Hematopoietic multipotent progenitor cell treated with erythropoietin and hydrocortisone succinate and interleukin-3 and kit ligand, for 8 days (in vitro differentiated cells): Measurements from ENCODE around the gene TSPAN4.

Experiments used
- DNase-seq: peaks from one replicate; pipeline ENCODE4 v3.0.0-alpha.2; 2015

The TSPAN4 gene

DNA sequence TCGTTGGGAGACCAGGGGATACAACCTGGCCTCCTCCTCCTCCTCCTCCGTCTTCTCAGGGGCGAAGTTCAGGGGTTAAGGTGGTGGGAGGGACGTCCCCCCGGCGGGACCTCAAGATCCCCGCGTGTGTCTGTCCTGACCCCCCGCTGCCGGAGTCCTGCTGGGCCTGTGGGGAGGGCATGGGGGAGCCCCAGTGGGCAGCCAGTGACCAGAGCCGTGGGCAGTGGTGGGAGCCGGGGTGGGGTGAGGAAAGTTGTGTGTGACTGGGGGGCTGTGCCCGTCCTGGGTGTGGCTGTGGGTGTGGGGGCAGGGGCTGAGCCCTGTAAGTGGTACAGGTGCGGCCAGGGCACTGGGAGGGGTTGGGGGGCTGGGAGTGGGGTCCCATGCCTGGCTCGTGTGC is 10.1 kb downstream of the TSPAN4 start:
- DNase-seq = no peak

DNA sequence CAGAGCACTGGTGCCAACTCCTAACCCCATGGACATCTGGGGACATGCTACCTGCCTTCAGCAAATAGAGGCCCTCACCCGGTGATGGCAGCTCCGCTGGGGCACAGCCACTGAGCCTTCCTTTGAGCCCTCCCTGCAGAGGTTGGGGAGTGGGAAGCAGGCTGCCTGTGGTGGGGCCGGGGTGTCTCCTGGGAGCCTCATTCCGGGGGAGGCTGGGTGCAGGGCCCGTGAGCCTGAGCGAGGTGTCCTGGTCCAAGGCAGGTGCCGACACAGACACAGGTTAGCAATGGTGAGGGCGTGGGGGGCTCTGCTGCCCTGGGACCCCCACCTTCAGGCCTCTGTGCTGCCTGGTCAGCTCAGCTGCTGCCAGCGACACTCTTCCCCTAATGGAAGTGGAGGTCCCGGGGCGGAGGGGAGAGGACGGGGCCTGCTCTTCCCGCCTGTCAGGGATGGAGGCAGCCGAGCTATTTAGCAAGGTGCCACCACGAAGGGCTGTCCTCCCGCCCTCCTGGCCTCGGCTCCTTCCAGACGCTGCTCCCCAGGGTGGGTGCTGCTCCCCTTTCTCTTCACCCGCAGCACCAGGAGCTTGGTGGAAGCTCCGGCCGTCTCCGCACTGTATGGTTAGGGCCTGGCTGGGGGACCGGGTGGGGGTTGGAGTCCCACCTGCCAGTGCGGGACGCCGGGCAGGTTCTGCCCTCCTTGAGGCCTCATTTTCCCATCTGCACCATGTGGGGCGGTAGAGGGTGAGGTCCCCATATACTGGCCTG is 11.2 kb downstream of the TSPAN4 start:
- no peak for DNase-seq

DNA sequence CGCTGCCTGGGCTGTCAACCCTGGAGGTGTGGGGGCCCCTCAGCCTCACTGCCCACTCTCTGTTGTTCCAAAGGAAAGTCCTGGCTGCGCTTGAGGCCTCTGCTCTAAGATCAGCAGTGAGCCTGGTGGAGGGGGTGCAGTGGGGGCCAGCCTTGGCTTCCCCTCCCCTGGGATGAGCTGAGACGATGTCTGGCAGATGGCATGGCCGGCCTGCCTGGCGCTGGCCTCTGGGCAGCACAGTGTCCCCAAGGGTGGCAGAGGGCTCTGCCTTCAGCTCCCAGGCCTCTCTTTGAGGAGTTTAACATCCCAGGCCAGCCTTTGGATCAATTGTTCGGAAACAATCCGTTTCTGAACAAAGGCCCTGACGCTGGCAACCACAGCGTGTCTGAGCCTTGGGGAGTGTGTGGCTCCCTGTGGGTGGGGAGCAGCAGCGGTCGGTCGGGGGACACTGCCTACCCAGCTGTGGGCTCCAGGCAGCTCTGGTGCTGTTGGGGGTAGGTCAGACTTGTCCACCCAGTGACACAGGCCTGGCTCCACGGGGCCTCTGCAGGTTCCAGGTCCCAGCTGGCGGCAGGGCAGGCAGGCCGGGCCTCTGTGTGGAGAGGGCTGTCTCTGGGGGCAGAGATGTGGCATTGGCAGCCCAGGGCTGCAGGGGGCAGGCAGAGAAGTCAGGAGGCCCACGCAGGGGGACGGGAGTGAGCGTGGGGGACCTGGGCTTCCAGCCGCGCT is 12.1 kb downstream of the TSPAN4 start:
- no peak for DNase-seq

DNA sequence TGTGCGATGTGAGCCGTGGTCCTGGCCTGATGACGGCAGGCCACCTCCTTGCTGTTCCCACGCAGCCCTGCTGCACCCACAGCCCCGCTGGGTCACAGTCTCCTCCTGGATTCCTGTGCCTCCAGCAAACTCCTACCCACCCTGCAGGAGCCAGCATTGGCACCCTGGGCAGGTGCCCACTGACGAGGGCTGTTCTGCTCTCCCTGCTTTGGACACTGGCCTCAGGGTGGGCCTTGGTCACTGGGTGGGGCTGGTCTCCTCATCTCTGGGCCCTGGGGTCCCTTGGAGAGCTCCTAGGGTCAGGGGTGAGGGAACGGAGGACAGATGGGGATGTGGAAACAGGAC is 12.7 kb downstream of the TSPAN4 start:
- no peak for DNase-seq

DNA sequence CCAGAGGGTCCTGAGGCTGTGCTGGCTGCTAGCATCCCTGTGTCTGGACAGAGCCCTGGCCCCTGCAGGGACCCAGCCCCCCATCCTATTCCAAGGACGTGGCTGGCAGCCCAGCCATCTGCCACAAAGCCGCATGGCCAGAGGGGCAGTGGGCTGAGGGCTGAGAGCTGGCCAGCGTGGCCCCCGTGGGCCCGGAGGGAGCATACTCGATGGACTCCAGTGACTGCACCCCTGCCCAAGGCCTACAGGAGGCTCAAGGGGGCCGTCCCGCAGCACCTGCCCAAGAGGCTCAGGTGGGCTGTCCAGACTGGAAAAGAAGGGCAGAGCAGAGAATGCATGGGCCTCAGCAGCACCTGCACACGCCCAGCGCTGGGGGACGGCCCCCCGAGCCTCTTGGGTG is 13.1 kb downstream of the TSPAN4 start:
- DNase-seq = no peak

DNA sequence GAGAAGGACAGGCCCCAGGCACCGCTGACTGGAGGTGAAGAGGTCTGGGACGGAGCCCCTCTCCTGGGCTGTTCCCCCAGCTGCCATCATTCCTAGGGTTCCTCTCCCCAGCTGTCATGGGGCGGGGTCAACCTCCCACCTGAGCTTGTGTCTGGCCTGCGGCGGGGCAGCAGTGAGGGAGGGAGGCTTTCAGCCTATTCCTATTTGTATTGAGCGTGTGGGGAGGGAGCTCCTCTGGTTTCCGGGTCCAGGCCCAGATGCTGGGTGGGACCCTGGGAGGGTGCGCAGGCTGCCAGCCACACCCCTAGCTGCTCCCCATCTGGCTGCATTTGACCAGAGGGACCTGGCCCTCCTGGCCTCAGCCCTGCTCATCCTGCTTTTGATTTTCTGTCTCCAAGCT is 13.7 kb downstream of the TSPAN4 start:
- no peak for DNase-seq

DNA sequence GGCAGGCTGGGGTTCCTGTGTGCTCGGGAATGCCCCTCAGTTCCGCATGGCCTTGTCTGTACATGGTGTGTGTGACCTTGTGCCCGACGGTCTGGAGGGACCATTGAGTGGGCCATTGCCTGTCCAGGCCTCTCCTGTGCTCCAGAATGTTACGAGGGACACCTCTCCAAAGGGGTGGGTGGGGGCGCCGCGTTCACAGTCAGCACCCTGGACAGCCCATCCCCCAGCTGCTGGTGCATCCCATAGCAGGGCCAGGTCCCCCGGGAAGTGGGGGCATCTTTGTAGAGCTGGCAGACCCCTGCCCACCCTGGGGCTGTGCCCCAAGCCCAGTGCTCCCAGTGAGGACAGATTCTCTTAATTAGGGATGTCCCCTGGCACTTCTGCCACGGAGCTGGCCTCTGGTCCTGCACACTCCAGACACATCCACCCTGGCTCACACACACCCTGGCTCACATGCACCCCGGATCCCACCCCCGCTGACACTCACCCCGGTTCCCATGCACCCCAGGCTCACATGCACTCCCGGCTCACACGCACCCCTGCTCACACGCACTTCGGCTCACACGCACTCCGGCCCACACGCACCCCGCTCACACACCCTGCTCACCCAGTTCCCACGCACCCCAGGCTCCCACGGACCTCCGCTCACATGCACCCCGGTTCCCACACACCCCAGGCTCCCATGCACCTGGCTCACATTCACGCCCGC is 15.6 kb downstream of the TSPAN4 start:
- DNase-seq = no peak

DNA sequence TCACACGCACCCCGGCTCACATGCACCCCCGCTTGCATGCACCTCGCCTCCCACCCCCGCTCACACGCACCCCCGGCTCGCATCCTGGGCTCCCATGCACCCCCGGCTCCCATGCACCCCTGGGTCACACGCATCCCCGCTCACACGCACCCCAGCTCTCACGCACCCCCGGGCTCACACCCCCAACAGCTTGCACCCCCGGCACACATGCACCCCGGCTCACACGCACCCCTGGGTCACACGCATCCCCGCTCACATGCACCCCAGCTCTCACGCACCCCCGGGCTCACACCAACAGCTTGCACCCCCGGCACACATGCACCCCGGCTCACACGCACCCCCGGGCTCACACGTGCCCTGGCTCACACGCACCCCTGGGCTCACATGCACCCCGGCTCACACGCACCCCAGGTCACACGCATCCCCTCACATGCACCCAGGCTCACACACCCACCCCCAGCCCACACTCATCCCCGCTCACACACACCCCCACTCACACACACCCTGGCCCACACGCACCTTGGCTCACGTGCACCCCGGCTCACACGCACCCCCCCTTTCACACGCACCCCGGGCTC is 16.2 kb downstream of the TSPAN4 start:
- no peak for DNase-seq

DNA sequence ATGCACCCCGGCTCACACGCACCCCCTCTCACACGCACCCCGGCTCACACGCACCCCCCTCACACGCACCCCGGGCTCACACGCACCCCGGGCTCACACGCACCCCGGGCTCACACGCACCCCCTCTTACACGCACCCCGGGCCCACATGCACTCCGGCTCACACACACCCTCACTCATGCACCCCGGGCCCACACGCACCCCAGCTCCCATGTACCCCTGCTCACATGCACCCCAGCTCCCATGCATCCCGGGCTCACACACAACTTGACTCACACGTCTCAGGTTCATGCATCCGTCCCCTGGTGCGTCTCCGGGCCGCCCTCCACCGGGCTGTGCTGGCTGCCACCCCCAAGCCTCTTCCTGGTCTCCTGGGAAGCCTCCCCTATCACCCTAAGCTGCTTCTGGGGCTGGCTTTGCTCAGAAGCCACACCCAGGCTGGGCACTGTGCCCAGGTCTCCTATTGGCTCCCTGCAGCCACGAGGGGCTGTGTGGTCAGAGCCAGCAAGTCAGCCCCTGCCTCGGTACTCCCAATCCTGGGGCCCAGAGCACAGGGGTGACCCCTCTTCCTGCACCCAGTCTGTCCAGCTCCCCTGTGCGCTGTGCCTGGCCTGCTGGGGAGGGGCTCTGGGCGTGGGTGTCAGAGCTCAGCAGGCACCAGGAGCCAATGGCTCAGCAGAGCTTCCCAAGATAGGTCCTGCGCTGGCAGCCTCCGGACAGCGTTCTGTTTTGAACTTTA is 16.9 kb downstream of the TSPAN4 start:
- peak; percentile 95 for DNase-seq

DNA sequence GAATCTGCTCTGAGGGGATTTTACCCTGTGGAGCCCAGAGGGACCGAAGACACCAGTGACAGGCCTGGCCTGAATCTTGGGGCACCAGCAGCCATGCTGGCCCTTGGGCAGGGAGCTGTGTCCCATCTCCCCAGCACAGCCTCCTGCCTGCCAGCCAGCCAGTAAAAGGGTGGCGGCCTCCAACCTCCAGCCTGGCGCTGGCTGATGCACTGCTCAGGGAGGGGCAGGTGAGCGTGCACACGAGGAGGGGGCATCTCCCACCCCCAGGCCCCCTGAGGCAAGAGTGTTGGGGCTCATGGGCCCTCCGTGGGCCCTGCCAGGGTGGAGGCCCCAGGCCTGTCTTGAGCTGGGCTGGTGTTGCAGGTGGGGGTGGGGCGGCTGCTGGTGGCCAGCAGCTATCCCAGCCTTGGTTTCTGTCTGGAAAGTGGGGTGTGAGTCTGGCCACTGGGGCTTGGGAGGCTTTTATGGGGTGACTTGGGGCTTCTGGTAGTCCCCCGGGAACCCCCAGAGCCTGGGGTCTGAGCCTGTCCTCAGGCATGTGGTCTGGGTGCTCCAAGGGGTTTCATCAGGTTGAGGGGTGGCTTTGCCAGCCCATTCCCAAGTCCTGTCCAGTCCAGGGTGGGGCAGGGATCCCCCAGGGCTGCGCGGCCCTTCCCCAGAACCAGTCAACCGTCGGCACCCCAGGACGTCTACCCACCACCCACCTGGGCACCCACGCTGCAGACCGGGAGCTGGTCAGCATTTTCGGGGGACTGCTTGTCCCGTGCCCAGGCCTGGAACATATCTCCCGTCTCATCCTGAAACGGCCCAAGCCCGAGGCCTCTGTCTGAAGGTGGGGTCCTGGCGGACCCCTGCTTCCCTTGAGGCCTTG is 17.8 kb downstream of the TSPAN4 start:
- peak; percentile 45 for DNase-seq

DNA sequence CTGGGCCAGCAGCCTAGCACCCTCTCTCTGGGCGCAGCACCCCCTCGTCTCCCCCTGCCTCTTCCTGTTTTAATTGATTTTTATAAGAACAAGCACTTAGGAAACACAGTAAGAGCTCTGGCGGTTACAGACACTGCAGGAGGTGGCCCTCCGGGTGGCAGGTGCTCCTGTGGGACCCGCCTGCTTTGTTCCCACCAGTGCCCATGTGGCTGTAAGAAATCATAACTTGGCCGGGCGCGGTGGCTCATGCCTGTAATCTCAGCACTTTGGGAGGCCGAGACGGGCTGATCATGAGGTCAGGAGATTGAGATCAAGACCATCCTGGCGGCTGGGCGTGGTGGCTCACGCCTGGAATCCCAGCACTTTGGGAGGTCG is 18.4 kb downstream of the TSPAN4 start:
- no peak for DNase-seq

DNA sequence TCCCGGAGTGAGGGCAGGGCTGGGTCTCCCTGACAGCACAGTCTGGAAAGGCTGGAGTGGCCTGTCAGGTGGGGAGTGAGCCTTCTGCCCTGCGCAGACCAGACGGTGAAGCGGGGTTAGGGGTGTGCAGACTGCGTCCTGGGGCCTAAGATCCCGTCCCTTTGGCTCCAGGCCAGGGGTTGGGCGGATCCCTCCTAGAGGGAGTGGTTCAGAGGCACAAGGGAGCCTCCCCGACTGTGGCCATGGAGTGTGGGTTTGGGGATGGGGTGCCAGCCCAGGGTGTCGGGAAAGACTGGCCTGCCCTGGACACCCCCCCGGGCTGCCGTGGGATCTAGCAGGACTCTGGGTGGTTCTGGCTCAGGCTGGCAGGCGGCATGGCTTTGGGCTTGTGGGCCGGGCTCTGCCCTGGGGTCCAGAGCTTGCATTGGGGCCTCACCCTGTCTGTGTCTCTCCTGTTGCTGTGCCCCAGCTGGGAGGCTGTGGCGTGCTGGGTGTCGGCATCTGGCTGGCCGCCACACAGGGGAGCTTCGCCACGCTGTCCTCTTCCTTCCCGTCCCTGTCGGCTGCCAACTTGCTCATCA is 19.5 kb downstream of the TSPAN4 start:
- peak; percentile 89 for DNase-seq

DNA sequence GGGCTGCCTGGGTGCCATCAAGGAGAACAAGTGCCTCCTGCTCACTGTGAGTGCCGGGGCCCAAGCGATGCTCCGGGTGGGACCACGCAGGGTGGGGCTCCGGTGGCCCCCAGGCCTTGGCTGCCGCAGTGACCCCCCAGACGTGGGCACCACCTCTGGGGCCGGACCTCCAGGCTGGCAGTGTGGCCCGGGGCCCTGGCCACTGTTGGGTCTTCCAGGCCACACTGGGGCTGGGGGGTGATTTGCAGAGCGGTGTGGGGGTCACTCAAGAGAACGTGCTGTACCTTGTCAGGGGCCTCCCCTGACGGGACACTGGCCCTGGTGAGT is 20.0 kb downstream of the TSPAN4 start:
- no peak for DNase-seq

DNA sequence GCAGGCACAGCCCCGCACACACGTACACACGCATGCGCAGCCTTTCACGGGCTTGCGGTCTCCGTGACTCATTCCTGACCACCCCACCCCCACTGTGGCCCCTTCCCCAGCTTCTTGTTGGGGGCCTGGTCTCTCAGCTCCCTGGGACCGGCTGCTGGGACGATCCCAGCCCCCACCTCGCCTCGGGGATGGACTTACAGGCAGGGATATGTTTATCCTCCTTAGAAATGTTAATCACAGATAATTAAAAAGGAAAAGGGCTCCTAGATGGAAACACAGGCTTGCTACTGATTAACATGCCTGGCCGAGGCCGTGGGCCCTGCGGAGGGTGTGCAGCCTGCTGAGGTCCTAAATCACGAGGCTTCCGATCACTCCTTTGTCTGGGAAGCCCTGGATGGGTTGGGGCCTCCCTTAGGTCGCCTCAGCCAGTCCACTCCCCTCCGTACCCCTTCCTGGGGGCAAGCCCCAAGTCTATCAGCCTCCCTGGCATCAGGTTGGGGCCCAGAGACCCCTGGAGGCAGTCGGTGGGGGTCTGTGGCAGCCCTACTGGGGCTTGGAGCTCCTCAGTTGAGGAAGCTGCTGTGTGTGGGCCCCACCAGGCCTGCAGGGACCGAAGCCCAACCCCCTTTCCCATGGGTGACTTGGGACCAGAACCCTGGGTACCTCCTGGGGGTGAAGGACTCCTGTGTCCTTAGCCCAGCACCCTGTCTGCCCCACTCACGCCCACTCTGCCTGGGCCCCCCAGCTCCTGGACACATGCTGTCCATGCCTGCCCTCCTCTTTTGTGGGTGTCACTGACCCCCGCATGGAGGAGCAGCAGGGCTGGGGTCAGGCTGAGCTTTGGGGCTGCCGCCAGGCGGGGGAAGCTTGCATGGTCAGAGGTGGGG is 20.6 kb downstream of the TSPAN4 start:
- DNase-seq = no peak

DNA sequence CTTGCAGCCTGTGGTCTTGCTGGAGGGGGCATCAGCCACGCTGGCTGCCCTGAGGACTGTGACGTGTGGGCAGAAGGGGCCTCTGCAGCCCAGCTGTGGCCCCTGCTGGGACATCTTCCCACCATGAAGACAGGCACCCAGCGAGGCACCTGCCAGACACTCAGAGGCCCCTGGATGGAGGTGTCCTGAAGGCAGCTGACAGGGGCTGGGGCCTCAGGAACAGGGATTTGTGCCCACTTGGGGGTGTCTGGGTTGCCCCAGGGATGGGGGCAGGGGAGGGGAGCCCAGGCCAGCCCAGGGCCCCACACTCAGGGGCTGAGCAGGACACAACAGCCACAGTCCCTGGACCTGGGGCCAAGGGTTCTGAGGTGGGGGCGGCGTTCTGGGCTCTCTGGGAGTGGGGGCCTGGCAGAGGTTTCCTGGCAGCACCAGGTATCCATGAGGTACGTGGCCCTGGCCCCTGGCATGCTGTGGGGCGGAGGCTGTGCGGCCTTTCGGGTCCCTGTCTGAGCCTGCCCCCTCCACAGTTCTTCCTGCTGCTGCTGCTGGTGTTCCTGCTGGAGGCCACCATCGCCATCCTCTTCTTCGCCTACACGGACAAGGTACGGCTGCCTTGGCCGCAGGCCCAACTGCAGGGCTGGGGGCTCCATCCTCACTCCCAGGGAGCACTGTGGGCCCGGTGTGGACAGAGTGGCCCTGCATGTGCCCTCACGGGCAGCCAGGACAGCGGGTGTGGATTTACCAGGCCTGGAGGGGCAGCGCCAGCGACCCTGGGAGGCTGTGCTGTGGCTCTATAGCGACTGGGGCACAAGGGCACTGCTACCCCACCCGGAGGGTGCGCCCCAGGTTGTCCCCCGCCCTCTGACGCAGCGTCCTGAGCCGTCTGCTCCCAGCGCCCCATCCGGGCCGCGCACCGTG is 21.5 kb downstream of the TSPAN4 start:
- DNase-seq = no peak

DNA sequence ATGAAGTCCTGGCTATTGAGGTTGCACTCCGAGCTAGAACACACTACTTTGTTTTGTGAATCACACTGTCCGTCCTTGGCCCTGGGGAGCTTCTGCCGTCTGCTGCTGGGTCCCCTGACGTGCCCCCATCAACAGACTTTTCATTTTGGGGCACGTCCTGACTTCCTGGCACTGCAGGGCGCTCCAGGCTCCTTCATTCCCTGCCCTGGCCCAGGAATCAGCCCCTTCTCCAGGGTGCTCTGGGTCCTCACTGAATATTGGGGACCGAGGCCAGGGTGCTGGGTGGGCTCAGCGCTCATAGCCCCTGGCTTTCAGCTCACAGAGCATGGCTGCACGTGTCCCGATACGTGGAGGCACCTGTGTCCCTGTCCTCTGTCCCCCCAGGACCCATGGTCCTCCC is 22.2 kb downstream of the TSPAN4 start:
- DNase-seq = no peak

DNA sequence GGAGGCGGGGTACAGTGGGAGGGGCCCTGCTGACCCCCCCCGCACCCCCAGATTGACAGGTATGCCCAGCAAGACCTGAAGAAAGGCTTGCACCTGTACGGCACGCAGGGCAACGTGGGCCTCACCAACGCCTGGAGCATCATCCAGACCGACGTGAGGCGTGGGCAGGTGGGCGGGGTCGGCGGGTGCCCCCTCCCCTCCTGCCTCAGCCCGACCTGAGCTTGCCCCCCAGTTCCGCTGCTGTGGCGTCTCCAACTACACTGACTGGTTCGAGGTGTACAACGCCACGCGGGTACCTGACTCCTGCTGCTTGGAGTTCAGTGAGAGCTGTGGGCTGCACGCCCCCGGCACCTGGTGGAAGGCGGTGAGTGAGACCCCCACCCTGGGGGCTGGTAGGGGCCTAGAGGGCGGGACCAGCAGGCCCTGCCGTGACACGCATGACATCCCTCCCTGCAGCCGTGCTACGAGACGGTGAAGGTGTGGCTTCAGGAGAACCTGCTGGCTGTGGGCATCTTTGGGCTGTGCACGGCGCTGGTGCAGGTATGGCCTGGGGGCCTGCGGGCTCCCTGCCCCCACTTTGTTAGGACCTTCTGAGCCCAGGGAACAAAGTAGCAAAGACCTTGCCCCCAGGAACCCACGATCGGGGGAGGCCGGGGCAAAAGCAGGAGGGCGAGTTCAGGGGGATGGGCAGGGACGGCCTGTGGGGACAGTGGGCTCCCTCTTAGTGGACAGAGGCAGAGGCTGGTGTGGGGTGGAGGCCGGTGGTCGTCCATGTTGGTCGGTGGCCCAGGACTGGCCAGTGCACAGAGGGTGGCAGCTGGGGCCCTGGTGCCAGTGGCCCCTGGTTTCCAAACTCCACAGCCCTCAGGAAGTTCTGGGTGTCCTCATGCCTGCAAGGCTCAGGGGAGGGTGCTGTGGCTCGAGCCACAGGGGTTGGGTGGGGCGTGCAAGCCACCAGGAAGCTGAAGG is 23.1 kb downstream of the TSPAN4 start:
- no peak for DNase-seq

DNA sequence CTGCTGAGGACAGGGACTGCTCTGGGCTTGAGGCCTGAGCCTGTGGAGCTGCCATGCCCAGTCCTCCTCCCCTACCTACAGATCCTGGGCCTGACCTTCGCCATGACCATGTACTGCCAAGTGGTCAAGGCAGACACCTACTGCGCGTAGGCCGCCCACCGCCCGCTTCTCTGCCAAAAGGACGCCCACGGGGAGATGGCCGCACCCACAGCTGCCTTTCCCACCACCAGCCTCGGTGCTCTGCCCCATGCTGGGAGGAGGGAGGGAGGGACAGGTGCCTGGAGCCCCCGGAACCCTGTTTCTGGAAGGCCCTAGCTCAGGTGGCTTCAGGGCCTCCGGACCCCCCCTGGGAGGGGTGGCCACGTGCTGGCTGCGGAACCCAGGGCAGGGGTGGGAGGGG is 23.8 kb downstream of the TSPAN4 start:
- no peak for DNase-seq
